Measurements from ENCODE around the gene FCHSD1.
"Not testable (repeated sequence)": the region's sequence is repeated elsewhere in the genome, so short reads cannot be mapped to it uniquely, and the experiment has no call there.

Gene FCHSD1

DNA sequence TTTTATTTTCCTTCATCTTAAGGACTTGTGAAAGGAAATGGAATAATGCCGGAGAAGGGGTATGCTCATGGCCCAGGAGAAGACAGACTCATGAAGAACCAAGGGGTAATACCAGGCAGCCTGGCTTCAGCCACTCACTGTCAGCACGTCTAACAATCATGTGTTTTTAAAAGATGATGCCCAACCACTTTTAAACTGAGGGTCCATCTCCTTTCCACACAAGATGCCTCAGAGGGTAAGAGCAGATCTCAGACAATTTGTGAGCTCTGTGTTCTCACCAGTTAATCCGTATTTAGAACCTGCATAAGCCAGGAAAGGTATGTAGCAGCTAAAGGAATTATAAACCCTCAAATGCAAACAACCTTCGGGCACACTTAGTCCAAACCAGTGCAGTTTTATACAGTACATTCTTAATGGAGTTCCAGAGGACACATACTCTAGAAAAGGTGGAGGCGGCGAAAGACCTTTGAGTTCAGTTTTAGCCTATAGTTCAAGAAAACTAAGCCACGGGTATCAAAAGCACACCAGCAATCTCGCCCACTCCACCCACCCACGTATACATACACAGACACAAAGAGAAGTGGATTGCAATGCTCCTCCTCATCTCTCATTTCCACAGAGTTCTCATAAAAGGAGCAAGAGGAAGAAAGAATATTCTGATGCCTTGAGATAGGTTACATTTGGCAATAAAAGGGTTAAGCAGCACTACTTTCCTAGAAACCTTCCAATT lies 35.1 kb downstream of the FCHSD1 start:
- DNase-seq = no peak

DNA sequence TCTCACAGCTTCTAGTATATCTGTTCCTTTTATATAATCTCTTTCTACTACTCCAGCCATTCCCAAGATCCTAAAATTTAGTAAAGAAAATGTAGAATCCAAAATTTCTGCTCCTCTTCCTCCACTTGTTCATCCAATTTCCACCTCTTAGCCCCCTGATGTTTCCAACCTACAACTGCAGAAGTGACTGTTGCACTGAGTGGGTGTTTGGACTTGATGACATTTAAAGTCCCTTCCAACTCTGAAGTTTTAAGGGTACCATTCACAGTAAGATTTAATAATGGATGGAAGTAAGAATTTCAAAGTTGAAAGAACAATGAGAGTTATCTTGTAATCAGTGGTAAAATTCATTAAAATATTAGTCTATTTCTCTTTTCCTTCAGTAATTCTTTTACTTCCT lies 37.9 kb downstream of the FCHSD1 start:
- DNase-seq = no peak

DNA sequence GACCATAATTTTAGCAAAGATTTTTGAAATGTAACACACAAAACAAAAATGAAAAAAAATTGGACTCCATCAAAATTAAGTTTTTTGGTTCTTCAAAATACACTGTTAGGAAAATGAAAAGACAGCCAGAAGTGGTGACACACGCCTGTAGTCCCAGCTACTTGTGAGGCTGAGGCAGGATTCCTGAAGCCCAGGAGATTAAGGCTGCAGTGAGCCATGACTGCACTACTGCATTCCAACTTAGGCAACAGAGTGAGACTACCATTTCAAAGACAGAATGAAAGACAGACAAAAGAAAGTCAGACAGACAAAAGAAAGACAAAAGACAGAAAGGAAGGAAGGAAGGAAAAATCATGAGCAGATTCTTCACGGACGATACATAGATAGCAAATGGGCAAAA lies 39.9 kb downstream of the FCHSD1 start:
- no peak for DNase-seq

DNA sequence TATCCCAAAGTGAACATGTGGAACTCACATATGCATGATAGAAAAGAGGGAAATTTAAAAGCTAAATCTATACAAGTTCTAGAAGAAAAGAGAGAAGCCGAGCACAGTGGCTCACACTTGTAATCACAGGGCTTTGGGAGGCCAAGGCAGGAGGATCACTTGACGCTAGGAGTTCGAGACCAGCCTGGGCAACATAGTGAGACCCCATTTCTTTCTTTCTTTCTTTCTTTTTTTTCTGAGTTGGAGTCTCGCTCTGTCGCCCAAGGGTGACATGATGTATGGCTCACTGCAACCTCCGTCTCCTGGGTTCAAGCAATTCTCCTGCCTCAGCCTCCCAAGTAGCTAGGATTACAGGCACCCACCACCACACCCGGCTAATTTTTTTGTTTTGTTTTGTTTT lies 41.3 kb downstream of the FCHSD1 start:
- not testable (repeated sequence) for DNase-seq

DNA sequence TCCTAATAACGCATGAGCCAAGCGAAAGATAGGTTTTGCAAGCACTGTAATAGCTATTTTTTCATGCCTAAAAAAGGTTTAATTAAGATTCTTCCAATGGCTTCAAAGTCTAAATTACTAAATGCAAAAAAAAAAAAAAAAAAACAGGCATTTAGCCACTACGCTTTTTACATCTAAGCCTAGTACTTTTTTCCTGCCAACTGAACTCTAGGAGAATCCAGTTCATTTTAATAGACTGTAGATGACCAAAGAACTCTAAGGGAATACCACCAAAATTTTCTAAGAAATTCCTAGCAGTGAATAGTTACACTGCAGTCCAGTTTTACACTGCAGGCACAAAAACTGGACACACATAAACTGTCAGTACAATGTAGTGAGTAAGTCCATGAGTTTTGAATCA lies 42.2 kb downstream of the FCHSD1 start:
- DNase-seq = no peak

DNA sequence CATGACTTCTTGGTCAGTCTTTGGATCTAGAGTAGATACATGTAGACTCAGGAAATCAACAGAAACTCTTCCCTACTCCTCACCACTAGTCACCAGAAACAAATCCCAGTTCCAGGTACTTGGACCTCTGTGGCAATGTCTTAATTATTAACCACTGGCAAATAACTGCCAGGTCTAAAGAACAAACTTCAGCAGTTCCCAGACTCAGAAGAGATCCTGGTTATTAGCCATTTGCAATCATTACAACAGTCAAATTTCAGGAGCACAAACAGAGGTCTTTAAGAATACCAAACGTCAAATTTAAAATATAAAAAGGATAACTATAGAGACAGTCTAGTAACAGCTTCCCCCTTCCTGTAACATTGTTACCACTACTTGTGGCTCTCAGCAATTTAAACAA lies 42.7 kb downstream of the FCHSD1 start:
- DNase-seq = no peak

DNA sequence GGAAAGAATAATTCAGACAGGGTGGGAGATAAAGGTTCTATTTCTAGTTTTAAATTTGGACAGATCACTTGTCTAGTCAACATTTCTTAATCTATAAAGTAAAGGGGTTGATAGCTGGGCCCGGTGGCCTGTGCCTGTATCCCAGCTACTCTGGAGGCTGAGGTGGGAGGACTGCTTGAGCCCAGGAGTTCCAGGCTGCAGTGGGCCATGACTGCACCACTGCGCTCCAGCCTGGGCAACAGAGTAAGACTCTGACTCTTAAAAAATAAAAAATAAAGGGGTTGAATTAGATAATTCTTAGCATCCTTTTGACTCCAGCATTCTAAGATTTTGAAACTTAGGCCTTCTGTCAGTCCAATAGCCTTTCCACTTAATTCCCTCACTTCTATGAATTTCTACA lies 43.2 kb downstream of the FCHSD1 start:
- no peak for DNase-seq

DNA sequence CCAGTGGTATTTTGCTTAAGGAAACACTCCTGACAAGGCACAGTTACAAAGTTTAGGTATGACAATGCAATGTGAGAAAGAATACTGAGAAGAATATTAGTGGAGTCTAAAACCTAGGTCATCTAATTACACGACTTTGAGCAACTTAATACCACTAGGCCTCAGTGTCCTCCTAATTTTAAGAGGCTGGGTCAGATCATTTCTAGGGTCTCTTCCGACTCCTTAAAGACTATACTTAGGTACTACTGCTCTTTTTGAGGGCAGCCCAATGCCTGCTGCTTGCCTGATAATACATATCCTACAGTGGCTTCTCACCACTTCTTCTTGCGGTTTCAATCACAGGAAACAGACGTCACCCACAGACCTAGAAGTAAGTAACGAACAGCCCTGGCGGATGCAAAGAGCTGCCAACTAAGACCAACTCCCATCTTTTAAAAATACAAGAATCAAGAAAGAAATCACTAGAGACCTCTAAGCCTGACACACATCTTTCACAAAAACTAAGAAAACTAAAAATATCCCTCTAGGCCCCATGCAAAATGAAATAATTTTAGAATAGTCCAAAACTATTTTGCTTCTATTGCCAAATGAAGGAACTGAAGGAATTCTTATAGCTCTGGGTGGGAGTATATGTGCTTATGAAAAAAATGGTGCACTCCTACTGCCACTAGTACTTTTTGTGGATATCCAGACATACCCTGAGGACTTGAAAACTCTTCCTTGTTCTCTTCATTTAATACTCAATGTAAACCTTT lies 45.5 kb downstream of the FCHSD1 start:
- peak; percentile 49 for DNase-seq

DNA sequence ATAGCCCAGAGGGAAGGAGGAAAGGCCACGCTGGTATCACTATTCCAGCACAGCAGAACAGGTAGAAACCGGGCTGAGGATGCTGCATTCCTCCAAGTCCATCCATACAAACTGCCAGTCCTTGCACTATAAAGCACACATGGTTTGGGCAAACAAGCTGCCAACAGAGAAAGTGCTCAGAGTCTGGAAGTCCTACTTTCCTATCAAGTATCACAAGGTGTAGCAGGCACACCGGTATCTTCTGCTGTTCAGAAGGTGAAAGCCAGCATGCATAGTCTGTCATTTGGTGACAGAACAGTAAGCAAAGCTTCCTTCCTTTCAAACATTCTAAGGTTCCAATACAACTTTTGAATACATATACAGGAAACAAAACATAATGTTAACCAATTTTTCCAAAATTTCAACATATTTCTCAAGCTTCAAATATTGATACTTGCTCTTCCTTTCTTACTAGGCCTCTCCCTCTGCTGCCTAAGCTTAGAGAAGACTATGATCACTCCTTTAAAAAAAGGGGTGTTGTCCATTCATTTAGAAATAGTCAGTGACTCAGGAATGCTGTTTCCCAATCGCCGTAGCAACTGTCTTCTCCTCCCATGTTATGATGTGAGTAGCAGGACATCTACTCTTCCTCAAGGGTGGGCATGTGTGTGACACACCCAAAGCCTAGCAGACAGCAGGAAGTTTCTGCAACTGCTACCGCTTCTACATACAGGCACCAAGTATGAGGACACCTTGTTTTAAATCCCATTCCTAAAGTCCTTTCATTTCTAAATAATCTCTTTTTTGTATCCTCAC lies 47.1 kb downstream of the FCHSD1 start:
- DNase-seq = peak; percentile 93

DNA sequence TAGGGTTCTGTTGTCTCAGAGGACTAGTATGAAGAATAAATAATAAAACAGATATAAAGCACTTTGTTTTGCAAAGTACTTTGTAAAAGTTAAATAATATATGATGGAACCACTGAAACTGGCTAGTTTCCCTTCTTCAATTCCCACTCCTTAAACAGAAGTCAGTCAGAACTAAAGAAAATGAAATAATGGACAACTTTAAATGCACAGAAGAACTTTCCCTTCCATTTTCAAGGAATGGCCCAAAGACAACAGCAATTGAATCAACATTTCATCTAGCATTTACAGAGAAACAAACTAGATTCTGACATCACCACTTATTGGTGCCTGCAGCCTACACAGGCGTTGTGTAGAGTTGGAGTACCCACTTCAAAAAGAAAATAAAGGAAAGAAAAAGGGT lies 48.6 kb downstream of the FCHSD1 start:
- DNase-seq = no peak

DNA sequence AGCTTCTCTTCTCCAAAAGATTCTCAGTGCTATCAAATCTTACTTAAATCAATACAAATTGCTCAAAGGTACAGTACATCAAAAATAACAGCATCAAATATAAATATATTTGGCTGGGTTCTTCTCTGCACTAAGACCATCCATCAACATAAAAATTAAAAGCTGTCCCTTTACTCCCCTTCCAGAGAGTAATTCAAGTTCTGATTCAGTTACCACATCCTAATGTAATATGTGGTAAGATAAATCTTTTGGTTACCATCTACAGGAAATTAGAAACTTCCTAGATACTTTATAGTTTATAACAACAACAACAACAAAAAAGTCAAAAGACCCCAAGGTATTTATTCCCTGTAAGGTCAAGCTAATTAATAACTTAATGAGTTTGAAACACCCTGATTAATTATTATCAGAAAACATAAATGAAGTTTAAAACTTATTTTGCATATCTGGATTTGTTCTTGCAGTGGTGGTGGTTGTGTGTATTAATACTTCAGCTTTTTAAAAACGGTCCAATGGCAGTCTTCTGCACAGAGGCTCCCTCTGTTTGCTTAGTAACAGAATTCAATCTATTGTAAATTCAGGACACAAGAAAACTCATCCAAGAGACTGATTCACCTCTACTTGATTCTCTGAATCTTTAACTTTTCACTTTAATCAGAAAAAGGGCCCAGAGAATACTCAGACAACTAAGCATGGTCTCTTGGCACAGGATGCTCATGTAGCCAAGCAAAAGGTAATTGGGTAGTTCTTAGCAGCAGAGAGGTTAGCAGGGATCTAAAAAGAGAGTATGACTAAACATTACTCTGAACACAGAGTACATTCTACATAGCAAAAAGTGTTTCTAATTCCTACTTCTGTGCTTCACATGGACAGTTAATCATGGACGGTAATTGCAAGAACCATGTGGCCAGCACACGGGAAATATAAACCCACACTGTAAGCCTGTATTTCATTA lies 52.5 kb downstream of the FCHSD1 start:
- DNase-seq = no peak

DNA sequence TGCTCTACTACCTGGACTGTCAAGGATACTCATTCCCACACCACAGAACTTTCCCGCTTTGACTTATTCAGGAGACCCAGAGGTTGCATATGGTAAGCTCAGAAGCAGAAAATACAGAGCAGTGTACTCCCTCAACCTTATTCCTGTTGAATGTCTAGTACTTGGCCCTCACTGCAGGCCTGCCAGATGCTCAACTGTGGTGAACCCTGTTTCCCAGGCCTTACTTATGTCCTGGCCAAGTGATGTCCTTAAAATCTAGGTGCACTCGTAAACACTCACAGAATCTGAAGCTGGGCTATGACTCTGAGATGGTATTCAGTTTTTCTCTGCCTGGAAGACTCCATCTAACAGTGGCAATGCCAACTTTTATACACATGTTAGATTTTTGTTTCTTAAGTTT lies 53.4 kb downstream of the FCHSD1 start:
- DNase-seq = no peak

DNA sequence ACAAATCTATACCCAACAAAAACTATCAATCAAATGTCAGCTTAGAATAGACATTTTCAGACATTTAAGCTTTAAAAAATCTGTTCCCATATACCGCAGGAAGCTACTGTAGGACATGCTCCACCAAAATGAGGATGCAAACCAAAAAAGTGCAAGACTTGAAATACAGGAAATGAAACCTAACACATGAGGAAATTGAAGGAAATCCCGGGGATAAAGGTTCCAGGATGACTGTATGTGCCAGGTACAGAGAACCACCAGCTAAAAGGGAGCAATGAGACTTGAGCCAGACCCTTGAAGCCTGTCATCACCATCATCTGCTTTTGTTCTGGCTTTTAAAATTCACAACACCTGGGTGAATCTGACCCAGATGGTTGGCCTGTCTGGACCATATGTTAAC lies 53.8 kb downstream of the FCHSD1 start:
- no peak for DNase-seq

DNA sequence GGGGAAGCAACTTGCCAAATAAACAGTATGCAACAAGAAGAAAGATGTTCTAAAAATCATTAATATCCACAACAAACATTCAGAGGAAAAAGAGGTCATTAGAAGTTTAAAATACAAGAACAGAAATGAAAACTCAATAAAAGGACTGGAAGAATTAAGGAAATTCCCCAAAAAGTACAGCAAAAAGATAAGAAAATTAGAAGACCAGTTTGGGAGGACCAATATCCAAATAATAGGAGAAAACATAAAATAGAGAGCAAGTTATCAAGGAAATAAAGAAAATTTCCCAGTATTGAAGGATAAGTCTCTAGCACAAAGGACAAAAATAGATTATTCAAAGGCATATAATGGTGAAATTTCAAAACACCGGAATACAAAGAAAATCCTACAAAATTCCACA lies 54.4 kb downstream of the FCHSD1 start:
- DNase-seq = no peak

DNA sequence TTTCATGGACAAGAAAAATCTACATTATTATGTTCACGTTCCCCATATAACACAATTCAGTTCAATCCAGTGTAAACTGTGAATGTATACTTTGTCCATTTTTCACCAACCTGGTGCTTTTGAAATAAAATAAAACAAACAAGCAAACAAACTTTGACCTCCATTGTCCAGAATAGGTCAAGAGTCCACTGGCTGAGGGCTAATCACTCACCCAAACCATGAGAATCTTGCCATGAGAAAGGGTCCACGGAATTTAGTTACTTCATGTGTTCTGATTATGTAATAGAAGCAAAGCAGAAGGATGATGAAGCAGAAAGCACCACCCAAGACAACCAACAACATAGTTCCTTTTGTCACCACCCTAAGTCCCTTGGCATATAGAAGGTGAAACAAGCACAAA lies 61.1 kb downstream of the FCHSD1 start:
- no peak for DNase-seq

All from fibroblast of skin of scalp (primary cell).